Stimulated activated naive CD8-positive, alpha-beta T cell treated with anti-CD3 and anti-CD28 coated beads, Interleukin-15, amount 100 ng/mL, for 72 hours (primary cell): ENCODE results near the gene CRYL1.

Experiments
- ATAC-seq: fragments of 150-1000 bp; cut with Tn5 transposase; 2 replicates; pipeline ENCODE4 v1.10.0; 2021; ENCODE audit warnings: mild to moderate bottlenecking, moderate library complexity
- DNase-seq, 2 donors: peaks; one replicate each; pipeline ENCODE4 v3.0.0; 2021 to 2022
- H3K27ac Mint-ChIP-seq, 2 donors: one replicate each; pipeline ENCODE4 v1.8.0; 2022; ENCODE audit warnings: mild to moderate bottlenecking in 2 of 2, mixed read lengths in 2 of 2, moderate library complexity in 2 of 2
- H3K27me3 Mint-ChIP-seq: one replicate; pipeline ENCODE4 v1.8.0; 2022; ENCODE audit warnings: mixed read lengths
- H3K4me1 Mint-ChIP-seq: one replicate; pipeline ENCODE4 v1.8.0; 2022; ENCODE audit warnings: mild to moderate bottlenecking, mixed read lengths
- H3K4me3 Mint-ChIP-seq, 2 donors: one replicate each; pipeline ENCODE4 v1.8.0; 2022; ENCODE audit warnings: mild to moderate bottlenecking in 2 of 2, mixed read lengths in 2 of 2, moderate library complexity in 1 of 2
- H3K9me3 Mint-ChIP-seq, 2 donors: one replicate each; pipeline ENCODE4 v1.8.0; 2022; ENCODE audit warnings: mixed read lengths in 2 of 2

CRYL1 gene

GRCh38 chr13:20387441-20387971 is 138.2 kb downstream of the CRYL1 start:
- DNase-seq (no peak), ATAC-seq (no peak)
- Mint-ChIP-seq H3K27me3 (peaks cover 7% of the 10 kb centered on the region), H3K4me3 (peak overlapping the region in 1 of 2 donors; percentile 45), H3K4me1 (peaks cover 19% of the 10 kb centered on the region), H3K9me3 (no peaks in the 10 kb centered on the region), H3K27ac (peak overlapping the region in 1 of 2 donors; percentile 93)

DNA sequence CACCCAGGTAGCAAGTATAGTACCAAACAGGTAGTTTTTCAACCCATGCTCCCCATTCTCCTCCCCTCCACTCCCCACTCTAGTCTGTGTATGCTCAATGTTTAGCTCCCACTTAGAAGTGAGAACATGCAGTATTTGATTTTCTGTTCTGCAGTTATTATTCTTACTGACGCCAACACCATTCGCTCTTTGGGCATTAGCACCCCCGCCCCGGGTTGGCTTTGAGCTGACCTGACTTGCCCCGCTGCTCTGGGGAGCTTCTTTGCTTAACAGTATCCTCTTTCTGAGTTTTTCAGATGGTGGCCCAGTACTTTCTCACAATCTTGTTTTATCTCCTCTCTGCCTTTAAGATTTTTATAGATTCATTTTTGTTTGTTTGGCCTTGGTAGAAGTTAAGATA is 138.7 kb downstream of the CRYL1 start:
- Mint-ChIP-seq H3K4me3 (no peak overlapping the region), H3K9me3 (no peaks in the 10 kb centered on the region), H3K27ac (no peak overlapping the region), H3K27me3 (peaks cover 7% of the 10 kb centered on the region), H3K4me1 (peaks cover 19% of the 10 kb centered on the region)
- no peak for ATAC-seq
- no peak for DNase-seq

DNA sequence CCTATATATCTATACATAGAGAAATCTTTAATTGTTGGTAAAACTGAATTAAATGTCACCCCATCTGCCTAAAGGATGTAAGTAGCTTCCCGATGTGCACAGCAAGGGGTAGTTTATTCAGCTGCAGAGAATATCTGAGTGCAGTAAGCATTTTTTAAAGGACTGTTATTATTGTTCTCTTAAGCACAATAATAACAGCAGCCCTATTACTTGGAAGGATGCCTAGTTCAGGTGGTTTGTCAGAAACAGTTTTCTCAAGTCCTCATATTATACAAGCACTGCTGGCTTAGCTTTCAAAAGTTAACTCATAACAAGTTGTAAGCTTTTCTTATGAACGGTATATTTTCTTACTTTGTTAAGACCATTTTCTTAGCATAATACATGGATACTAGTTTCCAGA is 142.6 kb downstream of the CRYL1 start:
- no peak for ATAC-seq
- no peak for DNase-seq
- H3K9me3 Mint-ChIP-seq: no peaks in the 10 kb centered on the region
- H3K4me3 Mint-ChIP-seq: no peak overlapping the region
- peaks cover 7% of the 10 kb centered on the region for H3K27me3 Mint-ChIP-seq
- H3K4me1 Mint-ChIP-seq: peaks cover 13% of the 10 kb centered on the region
- H3K27ac Mint-ChIP-seq: no peak overlapping the region

- peaks cover 7% of the 10 kb centered on the region for H3K27me3 Mint-ChIP-seq
- H3K27ac Mint-ChIP-seq: no peak overlapping the region
- H3K9me3 Mint-ChIP-seq: no peaks in the 10 kb centered on the region
- H3K4me3 Mint-ChIP-seq: no peak overlapping the region
- no peak for DNase-seq
- H3K4me1 Mint-ChIP-seq: no peaks in the 10 kb centered on the region
- ATAC-seq: no peak
Measured at GRCh38 chr13:20381401-20381800, 144.3 kb downstream of the CRYL1 start.

DNA sequence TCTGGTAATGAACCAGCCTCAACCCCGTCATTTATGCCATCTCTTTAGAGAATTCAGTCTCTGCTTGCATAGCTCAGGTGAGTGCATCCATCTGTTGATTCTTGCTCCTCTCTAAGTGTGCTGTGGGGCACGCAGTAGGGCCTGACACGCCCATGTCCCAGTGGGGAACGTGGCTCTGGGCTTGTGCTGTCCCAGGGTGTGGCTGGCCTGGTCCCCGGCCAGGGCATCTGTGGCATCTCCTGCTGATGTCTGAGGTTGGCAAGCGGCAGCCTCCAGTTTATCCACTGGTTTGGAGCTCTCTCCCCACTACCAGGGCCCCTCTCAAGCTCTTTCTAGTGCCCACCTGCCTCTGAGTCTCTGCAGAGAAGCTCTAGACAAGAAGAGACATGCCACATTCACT is 146.9 kb downstream of the CRYL1 start:
- ATAC-seq (no peak), DNase-seq (no peak)
- H3K9me3 Mint-ChIP-seq: no peaks in the 10 kb centered on the region
- no peaks in the 10 kb centered on the region for H3K27me3 Mint-ChIP-seq
- H3K27ac Mint-ChIP-seq: peak overlapping the region in 1 of 2 donors; percentile 14
- no peaks in the 10 kb centered on the region for H3K4me1 Mint-ChIP-seq
- H3K4me3 Mint-ChIP-seq: no peak overlapping the region

DNA sequence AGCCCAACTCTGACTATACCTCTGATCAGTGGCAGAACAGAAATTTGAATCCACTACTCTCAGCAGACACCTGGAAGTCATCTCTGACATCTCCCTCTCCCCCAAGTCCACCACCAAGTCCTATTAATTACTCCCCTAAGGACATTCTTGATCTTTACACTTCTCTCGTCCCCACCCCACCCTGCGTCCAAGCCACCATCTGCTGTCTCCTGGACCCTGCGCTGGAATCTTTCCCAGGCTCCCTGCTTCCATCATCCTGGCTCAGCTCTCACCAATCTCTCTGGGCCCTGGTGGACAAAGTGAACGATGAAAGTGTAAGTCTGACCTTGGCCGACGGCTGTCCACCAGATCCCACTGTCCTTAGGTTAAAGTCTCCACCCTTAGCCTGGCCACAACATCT is 147.9 kb downstream of the CRYL1 start:
- H3K27me3 Mint-ChIP-seq: no peaks in the 10 kb centered on the region
- DNase-seq (no peak), ATAC-seq (no peak)
- no peaks in the 10 kb centered on the region for H3K9me3 Mint-ChIP-seq
- no peaks in the 10 kb centered on the region for H3K4me1 Mint-ChIP-seq
- H3K27ac Mint-ChIP-seq: no peak overlapping the region
- no peak overlapping the region for H3K4me3 Mint-ChIP-seq

DNA sequence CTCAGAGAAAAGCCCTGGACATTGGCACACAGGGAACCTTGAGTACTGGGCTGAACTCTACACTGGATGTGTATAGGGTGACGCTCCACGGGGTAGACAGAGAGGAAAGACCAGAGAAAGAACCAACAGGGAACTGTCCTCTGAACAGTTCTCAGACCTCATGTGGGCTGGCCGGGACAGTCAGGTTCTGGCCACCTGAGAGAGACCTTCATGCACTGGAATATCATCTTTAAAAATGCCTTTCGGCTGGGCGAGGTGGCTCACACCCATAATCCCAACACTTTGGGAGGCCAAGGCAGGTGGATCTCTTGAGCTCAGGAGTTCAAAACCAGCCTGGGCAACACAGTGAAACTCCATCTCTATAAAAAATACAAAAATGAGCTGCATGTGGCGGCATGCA is 149.8 kb downstream of the CRYL1 start:
- H3K9me3 Mint-ChIP-seq: no peaks in the 10 kb centered on the region
- H3K4me3 Mint-ChIP-seq: no peak overlapping the region

GRCh38 chr13:20373861-20374260 is 151.8 kb downstream of the CRYL1 start:
- Mint-ChIP-seq H3K4me1 (no peaks in the 10 kb centered on the region), H3K27me3 (peaks cover 9% of the 10 kb centered on the region), H3K27ac (no peak overlapping the region), H3K9me3 (no peaks in the 10 kb centered on the region), H3K4me3 (no peak overlapping the region)
- ATAC-seq (no peak), DNase-seq (no peak)

More for the DNA sequence above, 149.8 kb downstream of the CRYL1 start:
- H3K27me3 Mint-ChIP-seq: no peaks in the 10 kb centered on the region
- ATAC-seq (no peak), DNase-seq (no peak)
- no peak overlapping the region for H3K27ac Mint-ChIP-seq
- H3K4me1 Mint-ChIP-seq: no peaks in the 10 kb centered on the region

DNA sequence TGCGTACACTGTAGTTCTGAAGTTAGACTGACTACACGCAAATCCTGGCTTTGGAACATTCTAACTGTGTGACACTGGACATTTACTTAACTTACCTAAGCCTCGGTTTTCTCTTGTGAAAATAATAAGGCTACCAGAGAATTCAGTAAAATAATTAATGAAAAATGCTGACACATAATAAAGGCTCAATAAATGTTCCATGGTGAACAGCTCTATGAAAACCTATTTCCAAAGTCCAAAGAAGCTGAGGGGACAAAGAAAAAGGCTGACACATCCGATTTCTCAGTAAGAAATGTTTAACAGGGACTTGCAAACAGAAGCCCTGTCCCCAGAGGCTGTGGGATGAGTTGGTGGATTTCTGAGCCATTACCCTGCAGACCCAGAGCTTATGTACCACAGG is 153.8 kb downstream of the CRYL1 start:
- Mint-ChIP-seq H3K27ac (peak overlapping the region in 1 of 2 donors; percentile 50), H3K9me3 (no peaks in the 10 kb centered on the region), H3K4me3 (no peak overlapping the region), H3K27me3 (peaks cover 9% of the 10 kb centered on the region), H3K4me1 (no peaks in the 10 kb centered on the region)
- no peak for DNase-seq
- ATAC-seq: no peak

- peaks cover 9% of the 10 kb centered on the region for H3K27me3 Mint-ChIP-seq
- H3K27ac Mint-ChIP-seq: no peak overlapping the region
- H3K4me3 Mint-ChIP-seq: no peak overlapping the region
- no peaks in the 10 kb centered on the region for H3K9me3 Mint-ChIP-seq
- ATAC-seq: no peak
- no peaks in the 10 kb centered on the region for H3K4me1 Mint-ChIP-seq
- no peak for DNase-seq
Measured at GRCh38 chr13:20370815-20371421, 154.7 kb downstream of the CRYL1 start.

DNA sequence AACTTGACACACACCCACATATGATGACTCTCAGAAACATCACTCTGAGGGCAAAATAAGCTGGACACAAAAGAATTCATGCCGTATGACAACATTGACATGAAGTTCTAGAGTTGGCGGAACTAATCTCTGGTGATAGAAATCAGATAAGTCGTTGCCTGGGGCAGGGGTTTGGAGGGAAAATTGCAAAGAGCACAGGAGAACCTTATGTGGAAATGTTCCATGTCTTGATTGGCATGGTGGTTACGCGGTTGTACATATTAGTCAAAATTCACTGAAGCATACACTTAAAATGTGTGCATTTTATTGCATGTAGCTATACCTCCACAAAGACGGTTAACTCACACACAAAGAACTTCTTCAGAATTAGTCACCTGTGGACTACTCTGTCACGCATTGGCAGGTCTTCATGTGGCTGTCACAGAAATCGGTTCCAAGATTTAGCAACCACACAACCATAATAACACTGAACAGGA is 155.7 kb downstream of the CRYL1 start:
- H3K4me3 Mint-ChIP-seq: no peak overlapping the region
- no peak for ATAC-seq
- DNase-seq: no peak
- peaks cover 9% of the 10 kb centered on the region for H3K27me3 Mint-ChIP-seq
- H3K4me1 Mint-ChIP-seq: no peaks in the 10 kb centered on the region
- no peak overlapping the region for H3K27ac Mint-ChIP-seq
- no peaks in the 10 kb centered on the region for H3K9me3 Mint-ChIP-seq

- Mint-ChIP-seq H3K9me3 (no peaks in the 10 kb centered on the region), H3K4me3 (no peak overlapping the region), H3K27ac (no peak overlapping the region), H3K4me1 (peaks cover 6% of the 10 kb centered on the region), H3K27me3 (peaks cover 20% of the 10 kb centered on the region)
- ATAC-seq: no peak
- DNase-seq: no peak
Measured at GRCh38 chr13:20366056-20366455, 159.6 kb downstream of the CRYL1 start.

GRCh38 chr13:20363603-20364002 is 162.1 kb downstream of the CRYL1 start:
- peaks cover 12% of the 10 kb centered on the region for H3K27me3 Mint-ChIP-seq
- DNase-seq (no peak), ATAC-seq (no peak)
- H3K27ac Mint-ChIP-seq: no peak overlapping the region
- H3K4me1 Mint-ChIP-seq: peaks cover 14% of the 10 kb centered on the region
- H3K4me3 Mint-ChIP-seq: no peak overlapping the region
- H3K9me3 Mint-ChIP-seq: no peaks in the 10 kb centered on the region

DNA sequence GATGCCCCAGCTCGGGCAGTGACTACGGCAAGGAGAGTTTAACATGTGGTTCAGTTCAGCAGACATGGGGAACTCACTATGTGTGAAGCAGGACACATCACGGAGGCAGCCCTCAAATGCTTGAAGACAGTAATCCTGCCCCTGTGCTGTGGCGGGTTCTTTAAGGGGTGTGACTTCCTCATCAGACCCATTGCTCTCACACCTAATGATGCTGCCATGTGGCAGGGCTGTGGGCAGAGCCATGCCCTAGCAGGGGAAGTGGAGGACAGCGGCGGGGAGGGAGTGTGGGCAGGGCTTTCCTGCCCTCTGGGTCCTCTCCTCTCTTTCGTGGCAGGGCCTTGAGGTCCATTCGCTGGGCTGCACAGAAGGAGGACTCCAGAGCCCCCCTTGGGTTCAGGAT is 162.5 kb downstream of the CRYL1 start:
- Mint-ChIP-seq H3K27ac (no peak overlapping the region), H3K27me3 (peaks cover 12% of the 10 kb centered on the region), H3K4me3 (no peak overlapping the region), H3K9me3 (no peaks in the 10 kb centered on the region), H3K4me1 (peaks cover 14% of the 10 kb centered on the region)
- DNase-seq (no peak), ATAC-seq (no peak)

- Mint-ChIP-seq H3K27me3 (peaks cover 12% of the 10 kb centered on the region), H3K9me3 (no peaks in the 10 kb centered on the region), H3K4me3 (no peak overlapping the region), H3K27ac (peak overlapping the region; percentile 13 to 59), H3K4me1 (peaks cover 14% of the 10 kb centered on the region)
- ATAC-seq (peak; percentile 6), DNase-seq (no peak)
Measured at GRCh38 chr13:20362484-20363041, 163.1 kb downstream of the CRYL1 start.

GRCh38 chr13:20360835-20361412 is 164.7 kb downstream of the CRYL1 start:
- no peaks in the 10 kb centered on the region for H3K9me3 Mint-ChIP-seq

More at GRCh38 chr13:20360835-20361412, 164.7 kb downstream of the CRYL1 start:
- Mint-ChIP-seq H3K27me3 (peaks cover 12% of the 10 kb centered on the region), H3K4me3 (no peak overlapping the region), H3K4me1 (peaks cover 14% of the 10 kb centered on the region), H3K27ac (no peak overlapping the region)
- ATAC-seq: no peak
- DNase-seq: no peak
